Neural progenitor cell (in vitro differentiated cells): Measurements from ENCODE around the gene CSKMT.

Experiments used
- CTCF ChIP-seq: fragments of 200-600 bp; sonication (generic); IDR thresholded peaks from 2 replicates; pipeline ENCODE4 v1.5.1; 2017; ENCODE audit warnings: antibody characterized with exemption, mild to moderate bottlenecking
- EZH2 ChIP-seq: fragments of 200-600 bp; sonication (generic); IDR thresholded peaks from 2 replicates; pipeline ENCODE4 v1.6.1; 2017; ENCODE audit warnings: antibody characterized with exemption, mild to moderate bottlenecking, moderate library complexity

- TF ChIP-seq CTCF (no peak), EZH2 (no peak)
Measured at GRCh38 chr11:62706850-62707247, 41.7 kb downstream of the CSKMT start.
